ENCODE measurements around the gene ANKFN1.

ANKFN1 gene

GRCh38 chr17:56545930-56546329 lies 392.7 kb downstream of the ANKFN1 start:
- no peaks in the 10 kb centered on the region for H3K36me3 ChIP-seq (ENCODE audit: insufficient read depth, low read length)
- no peak overlapping the region for H3K4me3 ChIP-seq (ENCODE audit: low read length)
- no peak overlapping the region for H3K27ac ChIP-seq (ENCODE audit: low read depth, low read length)
- 0 out of 2 replicates have a peak, but pooled peaks cover 4% of the 10 kb centered on the region for H3K9me3 ChIP-seq (ENCODE audit: insufficient read depth, low read depth, low read length)
- H3K4me1 ChIP-seq (ENCODE audit: insufficient read depth, low read length): peaks cover 4% of the 10 kb centered on the region
- H3K9ac ChIP-seq (ENCODE audit: low read depth, low read length): no peak overlapping the region
- H3K27me3 ChIP-seq (ENCODE audit: insufficient read depth, low read length): no peaks in the 10 kb centered on the region

- Histone ChIP-seq H3K27me3 (ENCODE audit: insufficient read depth, low read length) (no peaks in the 10 kb centered on the region), H3K4me1 (ENCODE audit: insufficient read depth, low read length) (peaks cover 4% of the 10 kb centered on the region), H3K36me3 (ENCODE audit: insufficient read depth, low read length) (no peaks in the 10 kb centered on the region), H3K9me3 (ENCODE audit: insufficient read depth, low read depth, low read length) (0 out of 2 replicates have a peak, but pooled peaks cover 4% of the 10 kb centered on the region), H3K4me3 (ENCODE audit: low read length) (no peak overlapping the region), H3K27ac (ENCODE audit: low read depth, low read length) (no peak overlapping the region), H3K9ac (ENCODE audit: low read depth, low read length) (no peak overlapping the region)
- WGBS: 87% methylated on average over 4 of the region's 4 CpGs
These were observed 395.4 kb downstream of the ANKFN1 start for GRCh38 chr17:56548661-56549060.

GRCh38 chr17:56549501-56549900 lies 396.2 kb downstream of the ANKFN1 start:
- 84% methylated on average over 1 of the region's 1 CpG for WGBS
- H3K36me3 ChIP-seq (ENCODE audit: insufficient read depth, low read length): no peaks in the 10 kb centered on the region
- no peak overlapping the region for H3K9ac ChIP-seq (ENCODE audit: low read depth, low read length)

GRCh38 chr17:56557682-56558081 lies 404.4 kb downstream of the ANKFN1 start:
- 89% methylated on average over 8 of the region's 8 CpGs for WGBS
- Histone ChIP-seq H3K27me3 (ENCODE audit: insufficient read depth, low read length) (no peaks in the 10 kb centered on the region), H3K27ac (ENCODE audit: low read depth, low read length) (no peak overlapping the region)

More at GRCh38 chr17:56549501-56549900, 396.2 kb downstream of the ANKFN1 start:
- H3K4me3 ChIP-seq (ENCODE audit: low read length): no peak overlapping the region
- no peaks in the 10 kb centered on the region for H3K27me3 ChIP-seq (ENCODE audit: insufficient read depth, low read length)
- peaks cover 4% of the 10 kb centered on the region for H3K4me1 ChIP-seq (ENCODE audit: insufficient read depth, low read length)
- 0 out of 2 replicates have a peak, but pooled peaks cover 4% of the 10 kb centered on the region for H3K9me3 ChIP-seq (ENCODE audit: insufficient read depth, low read depth, low read length)
- no peak overlapping the region for H3K27ac ChIP-seq (ENCODE audit: low read depth, low read length)

GRCh38 chr17:56558088-56558487 lies 404.8 kb downstream of the ANKFN1 start:
- no peaks in the 10 kb centered on the region for H3K9me3 ChIP-seq (ENCODE audit: insufficient read depth, low read depth, low read length)
- H3K4me1 ChIP-seq (ENCODE audit: insufficient read depth, low read length): no peaks in the 10 kb centered on the region; the same call in 1 of the 2 replicates
- 88% methylated on average over 7 of the region's 7 CpGs for WGBS
- H3K36me3 ChIP-seq (ENCODE audit: insufficient read depth, low read length): no peaks in the 10 kb centered on the region
- no peak overlapping the region for H3K9ac ChIP-seq (ENCODE audit: low read depth, low read length)
- no peak overlapping the region for H3K4me3 ChIP-seq (ENCODE audit: low read length)
- no peaks in the 10 kb centered on the region for H3K27me3 ChIP-seq (ENCODE audit: insufficient read depth, low read length)
- no peak overlapping the region for H3K27ac ChIP-seq (ENCODE audit: low read depth, low read length)

More at GRCh38 chr17:56557682-56558081, 404.4 kb downstream of the ANKFN1 start:
- H3K4me1 ChIP-seq (ENCODE audit: insufficient read depth, low read length): no peaks in the 10 kb centered on the region; the same call in 1 of the 2 replicates
- H3K9me3 ChIP-seq (ENCODE audit: insufficient read depth, low read depth, low read length): no peaks in the 10 kb centered on the region
- no peaks in the 10 kb centered on the region for H3K36me3 ChIP-seq (ENCODE audit: insufficient read depth, low read length)
- no peak overlapping the region for H3K9ac ChIP-seq (ENCODE audit: low read depth, low read length)
- H3K4me3 ChIP-seq (ENCODE audit: low read length): no peak overlapping the region
